ENCODE results near the gene ADGRA3.
"Not testable (repeated sequence)": the region's sequence is repeated elsewhere in the genome, so short reads cannot be mapped to it uniquely, and the experiment has no call there.

The ADGRA3 gene

DNA sequence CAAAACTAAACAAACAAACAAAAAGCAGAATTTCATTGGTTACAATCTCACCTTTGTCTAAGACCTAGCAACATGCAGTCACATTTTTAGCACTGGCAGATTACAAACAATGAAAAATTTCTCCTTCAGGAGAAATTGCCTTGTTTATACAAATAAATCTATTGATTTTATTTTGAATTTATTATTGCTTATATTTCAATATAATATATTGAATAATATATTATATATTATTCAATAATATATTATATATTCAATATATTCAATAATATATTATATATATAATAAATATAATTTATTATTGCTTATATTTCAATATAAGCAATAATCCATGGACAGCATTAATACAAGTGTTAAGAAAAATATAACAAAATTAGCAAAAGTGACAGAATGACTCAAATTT is 131.7 kb downstream of the ADGRA3 start:
- DNase-seq (ENCODE audit: low spot score), result no peak
- FAIRE-seq, result peak; percentile 81

DNA sequence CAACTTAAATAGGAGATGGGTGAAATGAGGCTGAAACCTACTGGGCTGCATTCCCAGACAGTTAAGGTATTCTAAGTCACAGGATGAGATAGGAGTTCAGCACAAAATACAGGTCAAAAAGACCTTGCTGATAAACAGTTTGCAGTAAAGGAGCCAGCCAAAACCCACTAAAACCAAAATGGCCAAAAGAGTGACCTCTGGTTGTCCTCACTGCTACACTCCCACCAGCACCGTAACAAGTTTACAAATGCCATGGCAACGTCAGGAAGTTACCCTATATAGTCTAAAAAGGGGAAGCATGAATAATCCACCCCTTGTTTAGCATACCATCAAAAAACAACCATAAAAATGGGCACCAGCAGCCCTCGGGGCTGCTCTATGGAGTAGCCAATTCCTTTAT is 133.7 kb downstream of the ADGRA3 start:
- not testable (repeated sequence) for DNase-seq (ENCODE audit: low spot score); FAIRE-seq

DNA sequence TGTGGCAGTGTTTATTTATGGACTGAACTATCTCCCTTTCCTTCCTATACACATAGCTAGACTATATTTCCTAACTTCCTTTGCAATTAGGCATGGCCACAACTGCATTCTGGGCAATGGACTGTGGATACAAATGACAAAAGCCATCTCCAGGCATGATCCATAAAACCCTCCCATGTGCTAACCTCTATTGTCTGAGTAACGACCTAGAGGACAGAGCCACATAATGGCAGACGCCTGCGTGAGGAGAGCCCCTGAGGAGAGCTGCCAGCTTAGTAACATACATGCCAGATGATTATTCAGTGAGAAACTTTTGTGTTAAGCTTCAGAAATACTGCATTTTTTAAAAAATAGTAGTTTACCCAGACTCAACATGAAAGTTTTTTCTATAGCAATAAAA is 142.9 kb downstream of the ADGRA3 start:
- DNase-seq (ENCODE audit: low spot score), result no peak
- no peak for FAIRE-seq

DNA sequence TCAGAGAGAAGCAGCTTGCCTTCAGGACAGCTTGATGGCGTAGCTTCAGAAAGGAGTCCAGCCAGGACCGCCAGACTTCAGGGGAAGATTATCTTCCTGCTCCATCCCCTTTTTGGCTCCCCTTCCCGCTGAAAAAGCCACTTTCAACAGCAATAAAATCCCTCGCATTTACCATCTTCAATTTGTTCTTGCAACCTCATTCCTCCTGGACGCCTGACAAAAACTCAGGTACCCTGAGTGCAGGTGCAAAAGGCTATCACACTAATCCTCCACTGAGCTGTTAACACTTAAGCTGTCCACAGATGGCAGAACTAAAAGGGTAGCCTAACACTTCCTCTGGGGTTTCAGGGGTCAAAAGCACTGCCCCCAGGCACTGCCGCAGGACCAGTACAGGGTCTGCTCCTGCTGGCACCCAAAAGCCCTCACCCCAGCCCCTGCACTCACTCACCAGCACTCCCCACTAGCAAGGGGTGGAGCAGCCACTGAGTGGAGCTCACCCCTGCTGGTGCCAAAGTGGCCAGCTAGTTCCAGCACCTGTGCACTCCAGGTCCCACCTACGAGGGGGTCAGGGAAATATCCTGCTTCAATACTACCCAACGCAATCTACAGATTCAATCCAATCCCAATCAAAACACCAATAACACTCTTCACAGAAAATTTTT is 145.8 kb downstream of the ADGRA3 start:
- no peak for DNase-seq (ENCODE audit: low spot score)

DNA sequence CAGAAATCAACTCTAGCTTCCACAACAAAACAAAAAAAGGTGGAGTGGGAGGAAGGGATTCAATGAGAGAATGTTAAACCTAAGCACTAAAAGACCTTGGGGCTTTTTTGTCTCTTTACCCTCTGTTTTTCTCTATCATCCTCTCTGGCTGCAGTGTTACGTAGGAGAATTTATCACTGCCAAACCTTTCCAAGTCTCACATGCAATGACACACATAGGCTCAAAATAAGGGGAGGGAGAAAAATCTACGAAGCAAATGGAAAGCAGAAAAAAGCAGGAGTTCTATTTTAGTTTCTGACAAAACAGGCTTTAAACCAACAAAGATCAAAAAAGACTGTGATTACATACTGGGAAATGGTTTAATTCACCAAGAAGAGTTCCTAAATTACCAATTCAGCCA is 152.1 kb downstream of the ADGRA3 start:
- no peak for FAIRE-seq

More for the DNA sequence above, 145.8 kb downstream of the ADGRA3 start:
- FAIRE-seq, result no peak

DNA sequence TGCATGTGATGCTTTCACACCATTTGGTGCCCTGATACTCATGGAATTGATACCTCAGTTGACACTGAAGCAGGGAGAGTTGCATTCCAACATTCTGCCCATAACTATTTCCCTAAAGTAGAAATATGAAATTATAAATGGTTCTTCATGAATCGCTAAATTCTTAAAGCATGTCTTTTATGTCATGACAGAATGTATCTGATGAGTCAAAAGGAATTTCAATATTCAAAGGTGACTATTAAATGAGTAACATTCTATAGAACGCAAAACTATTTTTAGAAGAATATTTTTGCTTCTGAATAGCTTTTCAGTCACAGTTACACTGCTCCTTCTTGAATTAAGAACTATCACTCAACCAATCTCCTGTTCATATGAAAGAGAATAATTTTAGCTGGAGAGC is 152.8 kb downstream of the ADGRA3 start:
- DNase-seq (ENCODE audit: low spot score), result no peak
- no peak for FAIRE-seq

More for the DNA sequence above, 152.1 kb downstream of the ADGRA3 start:
- DNase-seq (ENCODE audit: low spot score), result no peak

DNA sequence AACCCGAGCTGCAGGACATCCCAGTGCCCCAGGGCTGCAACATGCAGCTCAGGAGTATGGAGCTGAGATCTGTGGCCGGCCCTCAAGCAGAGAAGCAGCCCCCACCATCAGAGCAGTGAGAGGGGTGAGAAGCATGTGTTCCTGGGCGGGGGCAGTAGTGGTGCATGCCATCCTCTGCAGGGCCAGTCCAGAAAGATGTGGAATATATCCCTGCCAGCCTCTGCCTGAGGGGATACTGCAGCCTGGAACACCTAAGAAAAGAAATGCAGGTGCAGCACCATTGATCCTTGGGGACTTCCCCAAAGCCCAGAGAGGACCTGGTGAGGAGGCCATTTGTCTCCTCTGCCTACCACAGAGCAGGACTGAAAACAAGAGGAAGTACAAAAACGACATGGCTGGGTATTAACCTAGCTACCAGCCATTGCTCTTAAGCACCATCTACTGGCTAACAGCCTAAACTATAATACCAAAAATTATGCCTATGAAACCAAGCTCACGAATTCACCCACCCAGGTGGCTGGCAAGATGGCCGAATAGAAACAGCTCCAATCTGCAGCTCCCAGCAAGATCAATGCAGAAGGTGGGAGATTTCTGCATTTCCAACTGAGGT is 158.8 kb downstream of the ADGRA3 start:
- DNase-seq (ENCODE audit: low spot score), result peak; percentile 29
- FAIRE-seq, result no peak

DNA sequence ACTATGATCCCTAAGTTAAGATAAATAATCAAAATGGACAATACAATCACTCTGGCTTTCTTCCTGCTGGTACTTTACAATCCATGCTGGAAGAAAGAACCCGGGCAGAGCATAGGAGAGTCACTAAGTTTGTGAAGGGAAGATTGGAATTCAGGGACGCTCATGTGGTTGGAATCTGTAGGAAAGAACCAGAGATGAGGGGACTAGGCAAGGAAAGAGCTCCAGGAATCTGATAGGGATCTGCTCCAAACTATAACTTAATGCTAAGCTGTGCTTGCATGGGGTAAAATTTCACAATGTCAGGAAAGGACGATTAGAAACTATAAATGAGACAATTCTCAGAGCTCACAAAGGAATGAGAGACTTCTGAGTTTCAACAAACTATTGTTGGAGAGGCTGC is 167.5 kb downstream of the ADGRA3 start:
- DNase-seq (ENCODE audit: low spot score), result no peak
- no peak for FAIRE-seq

DNA sequence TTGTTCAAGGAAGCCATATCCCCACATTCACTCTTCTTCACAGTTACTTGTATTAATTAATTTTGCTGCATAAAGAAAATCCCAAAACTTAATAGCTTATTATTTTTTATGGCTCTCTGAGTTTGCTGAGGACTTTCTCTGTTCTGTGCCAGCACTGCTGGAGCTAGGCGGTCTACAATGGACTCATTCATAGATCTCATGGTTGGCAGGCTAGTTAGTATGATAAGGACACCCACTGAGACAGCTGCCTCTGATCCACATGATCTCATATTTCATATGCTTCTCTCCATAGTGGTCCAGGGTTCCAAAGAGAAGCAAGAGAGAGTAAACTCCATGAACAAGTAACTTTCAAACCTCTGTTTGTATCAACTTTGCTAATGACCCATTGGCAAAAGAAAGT is 170.2 kb downstream of the ADGRA3 start:
- DNase-seq (ENCODE audit: low spot score) (no peak), FAIRE-seq (no peak)

DNA sequence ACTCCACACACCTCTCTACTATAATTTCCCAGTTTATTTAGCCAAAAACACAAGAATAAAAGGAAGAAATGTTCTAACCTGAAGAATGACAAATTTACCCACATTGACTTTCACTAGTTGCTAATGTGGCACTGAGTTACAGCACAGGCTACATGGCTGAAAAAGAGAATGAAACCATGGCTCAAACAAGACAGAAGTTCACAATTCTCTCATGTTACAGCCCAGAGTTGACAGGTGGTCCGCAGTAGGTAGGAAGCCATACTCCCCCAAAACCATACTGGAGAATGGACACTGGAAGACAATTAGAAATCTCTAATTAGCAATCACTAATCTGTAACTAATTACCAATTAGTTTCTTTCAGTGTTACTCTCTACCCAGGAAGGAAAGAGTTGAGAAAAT is 170.8 kb downstream of the ADGRA3 start:
- no peak for FAIRE-seq
- DNase-seq (ENCODE audit: low spot score), result no peak

DNA sequence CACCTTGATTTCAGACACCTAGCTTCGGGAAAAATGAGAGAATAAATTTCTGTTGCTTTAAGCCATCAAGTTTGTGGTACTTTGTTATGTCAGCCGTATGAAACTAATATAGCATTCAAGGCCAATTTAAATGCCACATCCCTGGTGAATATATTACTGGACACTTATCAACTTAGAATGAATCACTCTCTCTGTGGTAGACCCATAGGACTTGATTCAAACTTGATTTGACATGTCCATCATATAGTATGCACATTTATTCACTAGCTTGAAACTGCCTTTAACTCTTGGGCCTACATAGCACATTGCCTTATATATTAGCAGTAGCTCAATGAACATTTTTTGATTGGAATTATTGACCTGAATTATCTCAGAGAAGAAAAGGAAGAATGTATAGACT is 172.3 kb downstream of the ADGRA3 start:
- no peak for DNase-seq (ENCODE audit: low spot score)
- no peak for FAIRE-seq

DNA sequence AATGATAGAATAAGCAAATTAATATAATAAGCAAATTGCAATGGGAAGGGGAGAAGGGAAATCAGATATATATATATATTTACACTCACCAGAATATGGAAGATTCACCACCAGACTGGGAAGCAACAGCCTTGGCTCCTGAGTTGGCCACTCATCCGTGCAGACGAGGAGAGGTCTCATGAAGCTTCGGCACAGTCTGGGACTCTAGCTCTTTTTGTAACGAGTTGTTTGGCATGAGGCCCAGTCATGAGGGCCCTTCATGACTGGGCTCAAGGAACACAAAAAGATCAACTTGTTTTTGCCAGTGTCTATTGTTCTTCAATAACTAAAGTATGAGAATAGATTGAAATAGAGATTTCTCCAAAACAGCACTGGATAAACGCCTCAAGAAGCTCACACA is 176.4 kb downstream of the ADGRA3 start:
- DNase-seq (ENCODE audit: low spot score), result no peak
- FAIRE-seq, result no peak

DNA sequence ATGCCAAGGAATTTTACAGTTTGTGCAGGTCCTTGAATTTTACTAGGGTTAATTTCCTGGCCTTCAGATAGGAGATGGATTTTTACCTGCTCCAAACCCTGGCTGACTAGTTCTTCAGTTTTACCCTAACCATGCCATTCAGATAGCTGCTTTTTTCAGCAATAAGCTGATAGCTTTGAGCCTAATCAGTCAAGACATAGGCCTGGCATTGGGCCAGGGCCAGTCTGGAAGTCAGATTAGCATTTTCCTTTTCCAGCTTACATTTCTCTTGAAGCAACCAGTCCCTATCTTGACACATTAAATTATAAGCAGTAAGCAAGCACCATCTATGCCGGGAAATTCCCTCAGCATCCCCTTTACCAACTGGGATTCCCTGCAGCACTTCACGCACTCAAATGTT is 177.1 kb downstream of the ADGRA3 start:
- FAIRE-seq, result no peak

More for the DNA sequence above, 177.1 kb downstream of the ADGRA3 start:
- DNase-seq (ENCODE audit: low spot score), result no peak
